GM19023 (cell line): Measurements from ENCODE around the gene DICER1.
"Not testable (repeated sequence)": the region's sequence is repeated elsewhere in the genome, so short reads cannot be mapped to it uniquely, and the experiment has no call there.

Experiments
- ATAC-seq: cut with Tn5 transposase; IDR thresholded peaks from one replicate; pipeline ENCODE4 v1.9.1; 2021; ENCODE audit warnings: mild to moderate bottlenecking, moderate library complexity; ENCODE audit not compliant: unreplicated experiment

DICER1 gene

DNA sequence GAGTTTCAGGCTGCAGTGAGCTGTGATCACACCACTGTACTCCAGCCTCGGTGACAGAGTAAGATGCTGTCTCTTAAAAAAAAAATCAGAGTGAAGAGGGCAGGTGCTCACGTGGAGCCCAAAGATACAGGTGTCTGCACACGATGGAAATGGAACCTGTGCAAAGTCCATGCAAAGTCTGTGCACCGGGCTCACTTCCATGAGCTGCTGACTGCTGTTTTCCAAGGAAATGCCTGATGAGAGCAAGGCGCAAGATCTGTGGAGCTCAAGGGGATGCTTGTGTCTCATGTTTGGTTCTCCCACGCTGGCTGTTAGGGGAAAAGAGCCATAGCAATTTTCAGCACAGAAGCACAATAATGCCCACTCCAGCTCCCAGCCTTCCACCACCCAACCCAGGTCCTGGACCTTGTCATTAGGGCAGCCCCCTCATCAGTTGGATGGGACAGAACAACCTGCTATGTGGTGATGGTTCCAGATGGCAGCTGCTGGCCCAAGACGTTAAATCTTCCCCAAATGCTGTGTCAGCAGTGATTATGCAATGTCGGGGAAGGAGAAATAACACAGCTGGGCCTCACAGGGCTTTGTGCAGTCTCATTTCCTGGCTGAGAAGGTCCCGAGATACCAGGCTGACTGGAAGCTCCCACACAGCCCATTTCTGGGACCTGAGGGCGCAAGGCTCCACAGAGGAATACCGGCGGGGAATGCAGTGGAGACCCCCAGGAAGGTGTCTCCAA lies 27.9 kb upstream of the DICER1 start:
- ATAC-seq, result no peak

GRCh38 chr14:95184413-95184790 lies 27.1 kb upstream of the DICER1 start:
- no peak for ATAC-seq

- ATAC-seq, result no peak
Observed at GRCh38 chr14:95183532-95184412, 26.4 kb upstream of the DICER1 start.

DNA sequence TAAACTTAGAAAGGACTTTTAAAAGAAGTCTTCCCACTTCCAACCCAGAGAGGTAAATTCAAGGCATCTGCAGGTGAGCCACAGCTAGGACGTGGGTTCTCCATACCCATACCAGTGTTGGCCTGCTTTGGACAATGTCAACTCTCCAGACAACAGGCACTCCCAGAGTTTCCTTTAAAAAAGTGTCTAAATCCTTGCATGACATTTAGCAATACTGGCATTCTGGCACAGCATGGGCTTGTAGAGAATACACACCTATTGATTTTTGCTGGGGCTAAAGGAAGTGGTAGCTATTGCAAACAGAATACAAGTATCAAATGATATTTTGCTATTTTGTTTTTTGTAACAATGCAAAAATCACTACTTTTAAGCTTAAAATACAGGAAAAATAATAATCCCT lies 25.8 kb upstream of the DICER1 start:
- no peak for ATAC-seq

- ATAC-seq, result no peak
Observed at GRCh38 chr14:95182379-95182778, 25.1 kb upstream of the DICER1 start.

GRCh38 chr14:95180966-95181741 lies 23.8 kb upstream of the DICER1 start:
- no peak for ATAC-seq

DNA sequence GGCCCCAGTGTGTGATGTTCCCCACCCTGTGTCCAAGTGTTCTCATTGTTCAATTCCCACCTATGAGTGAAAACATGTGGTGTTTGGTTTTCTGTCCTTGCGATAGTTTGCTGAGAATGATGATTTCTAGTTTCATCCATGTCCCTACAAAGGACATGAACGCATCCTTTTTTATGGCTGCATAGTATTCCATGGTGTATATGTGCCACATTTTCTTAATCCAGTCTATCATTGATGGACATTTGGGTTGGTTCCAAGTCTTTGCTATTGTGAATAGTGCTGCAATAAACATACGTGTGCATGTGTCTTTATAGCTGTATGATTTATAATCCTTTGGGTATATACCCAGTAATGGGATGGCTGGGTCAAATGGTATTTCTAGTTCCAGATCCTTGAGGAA lies 18.3 kb upstream of the DICER1 start:
- not testable (repeated sequence) for ATAC-seq

GRCh38 chr14:95174184-95174792 lies 17.0 kb upstream of the DICER1 start:
- ATAC-seq, result no peak

GRCh38 chr14:95173518-95173917 lies 16.2 kb upstream of the DICER1 start:
- no peak for ATAC-seq

- no peak for ATAC-seq
Observed at GRCh38 chr14:95167177-95167576, 9.8 kb upstream of the DICER1 start.

DNA sequence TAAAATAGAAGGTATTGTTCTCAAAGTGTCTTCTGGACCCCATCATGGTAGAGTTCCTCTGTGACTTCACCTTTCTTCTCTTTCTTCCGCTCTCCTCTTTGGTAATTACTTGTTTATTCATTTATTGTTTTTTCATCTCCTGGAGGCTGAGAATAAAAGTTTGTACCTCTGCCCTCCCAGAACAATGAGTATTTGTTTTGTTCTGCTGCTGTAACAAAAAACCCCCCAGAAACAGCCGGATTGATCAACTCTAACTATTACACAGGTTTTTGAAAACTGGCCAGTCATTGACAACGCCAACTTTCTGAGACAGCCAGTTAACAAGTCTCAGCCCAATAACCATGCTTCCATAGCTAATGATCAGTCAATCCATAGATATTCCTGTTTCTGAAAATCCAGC lies 8.2 kb upstream of the DICER1 start:
- no peak for ATAC-seq

DNA sequence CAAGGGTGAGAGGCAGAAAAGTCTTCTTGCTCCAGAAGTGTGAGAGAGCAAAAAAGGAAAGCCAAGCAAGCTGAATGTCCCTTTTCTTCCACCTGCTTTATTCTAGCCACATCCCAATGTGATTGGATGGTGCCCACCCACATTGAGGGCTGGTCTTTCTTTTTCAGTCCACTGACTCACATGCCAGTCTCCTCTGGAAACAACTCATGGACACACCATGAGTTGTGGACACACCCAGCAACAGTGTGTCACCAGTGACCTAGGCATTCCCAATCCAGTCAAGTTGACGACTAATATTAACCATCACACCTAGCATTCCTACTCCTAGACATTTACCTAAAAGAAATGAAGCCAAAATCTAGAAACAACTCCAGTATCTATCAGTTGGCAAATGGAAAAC lies 7.2 kb upstream of the DICER1 start:
- ATAC-seq, result no peak

GRCh38 chr14:95163666-95164065 lies 6.3 kb upstream of the DICER1 start:
- ATAC-seq, result no peak

GRCh38 chr14:95163132-95163531 lies 5.8 kb upstream of the DICER1 start:
- no peak for ATAC-seq

- ATAC-seq, result no peak
Observed at GRCh38 chr14:95162641-95163040, 5.3 kb upstream of the DICER1 start.

- peak; percentile 37 for ATAC-seq
Observed at GRCh38 chr14:95157048-95157326, 342 bp downstream of the DICER1 start.

DNA sequence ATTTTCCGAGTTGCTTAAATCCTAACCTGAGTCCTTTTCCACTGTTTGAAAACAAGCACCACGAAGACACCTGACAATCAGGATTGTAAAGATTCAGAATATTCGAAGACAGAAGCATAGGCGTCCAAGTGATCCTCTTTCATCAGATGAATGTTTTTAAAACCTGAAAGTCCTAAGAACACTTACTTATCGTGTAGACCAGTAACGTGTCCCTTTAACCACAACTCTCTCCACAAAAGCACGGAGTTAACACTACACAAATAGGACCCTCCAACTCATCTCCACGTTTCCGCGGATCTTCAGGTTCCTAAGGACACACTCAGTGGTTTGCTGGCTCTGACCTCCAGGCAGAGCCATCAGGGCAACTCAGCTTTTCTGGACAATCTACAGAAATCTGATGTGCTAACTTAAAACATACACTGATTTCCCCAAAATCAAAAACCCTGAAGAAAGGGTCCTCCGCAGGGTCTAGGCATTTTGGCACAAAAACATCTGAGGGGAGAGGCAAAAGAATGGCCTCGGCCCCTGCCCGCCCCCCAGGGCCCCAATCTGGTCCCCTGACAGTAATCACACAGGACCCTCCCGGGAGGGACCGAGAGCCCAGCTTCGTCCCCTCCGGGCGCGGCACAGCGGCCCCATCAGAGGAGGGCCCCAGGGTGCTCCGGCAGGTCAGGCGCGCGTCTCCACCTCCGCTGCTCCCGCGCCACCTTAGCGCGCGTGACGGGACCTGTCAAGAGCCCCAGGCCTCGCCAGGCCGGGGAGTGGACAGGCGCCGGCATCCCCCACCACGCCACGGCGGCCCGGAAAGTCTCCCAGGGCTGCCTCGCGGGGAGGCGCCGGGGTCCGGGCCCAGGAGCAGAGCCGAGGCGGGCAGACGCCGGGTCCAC lies 925 bp downstream of the DICER1 start:
- peak; percentile 22 for ATAC-seq

DNA sequence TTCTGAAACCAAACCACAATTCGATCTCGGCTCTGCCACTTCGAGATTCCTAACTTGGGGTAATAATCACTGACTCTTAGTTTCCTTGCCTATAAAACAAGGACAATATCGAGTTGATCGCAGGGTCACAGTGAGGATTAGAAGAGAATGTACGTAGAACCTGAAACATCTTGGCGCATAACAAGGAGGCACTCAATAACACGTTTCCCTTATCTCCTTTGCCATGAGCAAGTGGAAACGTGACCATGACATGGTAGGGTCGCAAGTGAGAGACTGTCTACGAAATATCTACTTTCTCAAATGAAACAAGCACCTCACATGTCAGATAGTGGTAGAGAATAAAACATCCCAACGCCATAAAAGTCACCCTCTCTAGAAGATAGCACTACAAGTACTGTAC lies 2.3 kb downstream of the DICER1 start:
- no peak for ATAC-seq

DNA sequence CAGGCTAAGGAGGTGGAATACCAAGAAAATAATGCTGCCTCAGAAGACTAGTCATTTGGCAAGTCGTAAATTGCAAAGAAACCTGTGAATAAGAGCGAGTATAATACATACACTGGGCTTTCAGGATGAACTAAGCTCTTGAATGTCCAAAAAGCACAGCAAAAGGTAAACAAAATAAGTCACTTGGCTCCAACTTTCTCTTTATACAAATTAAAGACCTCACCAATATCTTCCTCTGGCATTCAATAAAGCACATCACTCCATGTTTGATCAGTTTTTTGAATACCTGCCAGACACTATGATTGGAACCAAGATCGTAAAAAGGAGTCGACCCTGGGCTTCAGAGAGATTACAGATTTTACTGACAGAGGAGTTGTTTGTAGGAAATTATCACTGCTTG lies 3.5 kb downstream of the DICER1 start:
- ATAC-seq, result no peak

- no peak for ATAC-seq
Observed at GRCh38 chr14:95151561-95151960, 5.8 kb downstream of the DICER1 start.
